Heart left ventricle (tissue), 13 donors: Measurements from ENCODE around the gene SPOCK1.

Experiments used
- POLR2A ChIP-seq, 2 donors: fragments of 450-650 bp; IDR thresholded peaks; one replicate each; pipeline ENCODE4 v1.6.1; 2017; ENCODE audit warnings: antibody characterized with exemption in 2 of 2, mild to moderate bottlenecking in 2 of 2, moderate library complexity in 2 of 2
- TF ChIP-seq, protein P1 (sequence below), 12 donors: fragments of 200-600 bp; sonication (generic) in 4 of 12; IDR thresholded peaks; one replicate each; pipeline versions ENCODE4 v1.5.0 to v1.8.0; 2018 to 2022; ENCODE audit warnings: antibody characterized with exemption in 12 of 12, mild to moderate bottlenecking in 5 of 12
- donor health status: ischemic (EF 13 %, LVEDD 7.1; RV severe dilation, severe dysfunction).
- donor health status: DM: no; HTN: yes; CAD: no.
- donor health status: DM: no; HTN: no; CAD: no.
- donor health status: ischemic (EF 25% LVEDD 6.9; RV normal size, moderate dysfunction).
- donor health status: ischemic (EF 25% LVEDD 5.7; RV mildly dilated, moderate dysfunction).
- donor health status: ischemic (EF 35%, LVEDD 5.7; RV mildly dilated, moderate dysfunction).
- donor health status: nonischemic (EF 11% LVEDD 7.7; RV severe dilation, severe dysfunction).
- donor health status: DM: yes; HTN: yes; CAD: no.
- donor health status: PGD.
- donor health status: ischemic (EF 29% LVEDD 5.4; RV normal size, mild dysfunction).
- donor health status: nonischemic (EF 23%, LVEDD 6.1; RV moderate dilation, normal function).

GRCh38 chr5:137174196-137174595 lies 324.9 kb downstream of the SPOCK1 start:
- TF ChIP-seq, protein P1, sequence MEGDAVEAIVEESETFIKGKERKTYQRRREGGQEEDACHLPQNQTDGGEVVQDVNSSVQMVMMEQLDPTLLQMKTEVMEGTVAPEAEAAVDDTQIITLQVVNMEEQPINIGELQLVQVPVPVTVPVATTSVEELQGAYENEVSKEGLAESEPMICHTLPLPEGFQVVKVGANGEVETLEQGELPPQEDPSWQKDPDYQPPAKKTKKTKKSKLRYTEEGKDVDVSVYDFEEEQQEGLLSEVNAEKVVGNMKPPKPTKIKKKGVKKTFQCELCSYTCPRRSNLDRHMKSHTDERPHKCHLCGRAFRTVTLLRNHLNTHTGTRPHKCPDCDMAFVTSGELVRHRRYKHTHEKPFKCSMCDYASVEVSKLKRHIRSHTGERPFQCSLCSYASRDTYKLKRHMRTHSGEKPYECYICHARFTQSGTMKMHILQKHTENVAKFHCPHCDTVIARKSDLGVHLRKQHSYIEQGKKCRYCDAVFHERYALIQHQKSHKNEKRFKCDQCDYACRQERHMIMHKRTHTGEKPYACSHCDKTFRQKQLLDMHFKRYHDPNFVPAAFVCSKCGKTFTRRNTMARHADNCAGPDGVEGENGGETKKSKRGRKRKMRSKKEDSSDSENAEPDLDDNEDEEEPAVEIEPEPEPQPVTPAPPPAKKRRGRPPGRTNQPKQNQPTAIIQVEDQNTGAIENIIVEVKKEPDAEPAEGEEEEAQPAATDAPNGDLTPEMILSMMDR (IDR thresholded peaks at IDR 0.05) = no peak
- no peak for TF ChIP-seq POLR2A (IDR thresholded peaks at IDR 0.05)
